PC-3 (cell line): ENCODE results near the gene NDFIP2. TPM values are rescaled to one million over a fixed set of nuclear protein-coding genes. Genes with fewer than 3 reads are reported as not detected.

ENCODE experiments used
- ATAC-seq: fragments of 200-7000 bp; cut with Tn5 transposase; 2 replicates; pipeline ENCODE4 v1.9.1; 2020; ENCODE audit warnings: mild to moderate bottlenecking, moderate library complexity
- BruUV-seq: library from RNA; stranded (reverse); fragments of 400-500 nt; replicated peaks from 2 replicates; lab custom pipeline; 2021; lab: Mats Ljungman, UMichigan
- CTCF ChIA-PET: fragments of 300-600 bp; sonication (Branson Sonifier 250); formaldehyde crosslinking; loops from one replicate; lab custom pipeline; 2022; ENCODE audit warnings: antibody characterized with exemption; lab: Charles Lee
- POLR2A ChIA-PET: fragments of 300-600 bp; sonication (Branson Sonifier 250); formaldehyde crosslinking; loops from one replicate; lab custom pipeline; 2022; ENCODE audit warnings: antibody characterized with exemption; ENCODE audit not compliant: unreplicated experiment; lab: Charles Lee
- DNase-seq: peaks from one replicate; pipeline ENCODE4 v3.0.0-alpha.2; 2015
- H2AFZ ChIP-seq: fragments of 300-600 bp; sonication (generic); 2 replicates; pipeline ENCODE4 v1.6.0; 2016; ENCODE audit warnings: antibody characterized with exemption, low read length
- H3F3A ChIP-seq: fragments of 300-600 bp; sonication (generic); one replicate; pipeline ENCODE4 v1.6.0; 2017; ENCODE audit warnings: antibody characterized with exemption, low read length, control low read depth, mild to moderate bottlenecking; ENCODE audit not compliant: unreplicated experiment
- H3K27ac ChIP-seq: fragments of 300-600 bp; sonication (generic); 2 replicates; pipeline ENCODE4 v1.5.1; 2016; ENCODE audit warnings: mild to moderate bottlenecking, low read length
- H3K27me3 ChIP-seq: fragments of 300-600 bp; sonication (generic); 2 replicates; pipeline ENCODE4 v1.6.1; 2016; ENCODE audit warnings: low read length, mixed read lengths
- H3K36me3 ChIP-seq: fragments of 300-600 bp; sonication (generic); 2 replicates; pipeline ENCODE4 v1.6.1; 2016; ENCODE audit warnings: low read depth, mixed run types, low read length, mixed read lengths
- H3K4me1 ChIP-seq: fragments of 300-600 bp; sonication (generic); 2 replicates; pipeline ENCODE4 v1.5.1; 2016; ENCODE audit warnings: low read length; ENCODE audit not compliant: insufficient read depth
- H3K4me2 ChIP-seq: fragments of 300-600 bp; sonication (generic); 2 replicates; pipeline ENCODE4 v1.6.0; 2016; ENCODE audit warnings: low read length
- H3K4me3 ChIP-seq: fragments of 300-600 bp; sonication (generic); 2 replicates; pipeline ENCODE4 v1.5.1; 2016; ENCODE audit warnings: mild to moderate bottlenecking, low read length, mixed read lengths
- H3K79me2 ChIP-seq: fragments of 300-600 bp; sonication (generic); 2 replicates; pipeline ENCODE4 v1.6.1; 2017; ENCODE audit warnings: low read length, mixed read lengths
- H3K9ac ChIP-seq: fragments of 300-600 bp; sonication (generic); 2 replicates; pipeline ENCODE4 v1.6.0; 2016; ENCODE audit warnings: mild to moderate bottlenecking, low read length
- H3K9me2 ChIP-seq: fragments of 300-600 bp; sonication (generic); replicated peaks from 2 replicates; pipeline ENCODE4 v1.6.1; 2016; ENCODE audit warnings: mixed run types, low read length, mixed read lengths
- H3K9me3 ChIP-seq: fragments of 300-600 bp; sonication (generic); 2 replicates; pipeline ENCODE4 v1.6.1; 2016; ENCODE audit warnings: low read length, mixed read lengths
- H4K20me1 ChIP-seq: fragments of 300-600 bp; sonication (generic); 2 replicates; pipeline ENCODE4 v1.6.1; 2016; ENCODE audit warnings: low read length, mixed read lengths
- EZH2 ChIP-seq: fragments of 300-600 bp; sonication (generic); IDR thresholded peaks from one replicate; pipeline ENCODE4 v1.6.1; 2017; ENCODE audit warnings: antibody characterized with exemption, mild to moderate bottlenecking, low read length; ENCODE audit not compliant: unreplicated experiment
- EZH2phosphoT487 ChIP-seq: fragments of 300-600 bp; sonication (generic); IDR thresholded peaks from 2 replicates; pipeline ENCODE4 v1.6.1; 2018; ENCODE audit warnings: mild to moderate bottlenecking, antibody characterized with exemption, low read length, borderline replicate concordance
- intact Hi-C: fragments of 100-400 bp; cut with micrococcal nuclease; formaldehyde crosslinking; loops from 2 replicates; pipeline ENCODE4 v1.9.0; 2023
- total RNA-seq: library from RNA; depleted of rRNA; stranded (reverse); fragments of >200 nt; gene quantifications from 2 replicates; pipeline ENCODE4 v1.2.3, GENCODE V29; 2014
- TF ChIP-seq, protein P1 (sequence below): fragments of 300-600 bp; sonication (generic); conservative IDR thresholded peaks from 2 replicates; pipeline ENCODE4 v1.5.1; 2017; ENCODE audit warnings: antibody characterized with exemption, low read depth, mild to moderate bottlenecking, low read length

NDFIP2 gene
- total RNA-seq, 1 experiment from 2014 or later: 19.5 TPM

DNA sequence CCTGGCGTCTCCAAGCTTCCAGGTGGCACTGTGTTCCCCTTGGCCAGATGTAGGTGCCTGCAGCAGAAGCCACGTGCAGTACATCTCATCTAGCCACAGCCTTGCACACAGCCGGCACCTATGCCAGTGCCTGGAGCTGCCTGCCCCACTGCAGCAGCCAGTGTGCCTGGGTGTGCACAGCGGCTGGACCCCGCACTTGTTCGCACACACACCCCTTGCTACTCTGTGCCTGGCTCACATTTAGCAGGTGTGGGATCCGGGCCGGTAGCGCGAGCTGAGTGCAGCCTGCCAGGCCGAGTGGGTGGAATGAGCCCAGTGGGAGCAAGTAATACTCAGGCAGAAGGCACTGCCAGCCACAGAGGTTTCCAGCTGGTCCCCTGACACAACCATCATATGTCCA is 48.0 kb upstream of the NDFIP2 start:
- no peak for ATAC-seq
- POLR2A ChIA-PET: no interaction called here
- Histone ChIP-seq H3K9ac (no peak overlapping the region), H3K4me3 (no peak overlapping the region), H2AFZ (no peak overlapping the region), H3K36me3 (no peaks in the 10 kb centered on the region), H3K4me1 (peaks cover 11% of the 10 kb centered on the region), H3K9me2 (no peaks in the 10 kb centered on the region), H3K79me2 (no peaks in the 10 kb centered on the region), H3K9me3 (no peaks in the 10 kb centered on the region), H4K20me1 (no peaks in the 10 kb centered on the region), H3K27ac (no peak overlapping the region), H3K4me2 (no peak overlapping the region), H3F3A (no peaks in the 10 kb centered on the region), H3K27me3 (no peaks in the 10 kb centered on the region)
- TF ChIP-seq, protein P1, sequence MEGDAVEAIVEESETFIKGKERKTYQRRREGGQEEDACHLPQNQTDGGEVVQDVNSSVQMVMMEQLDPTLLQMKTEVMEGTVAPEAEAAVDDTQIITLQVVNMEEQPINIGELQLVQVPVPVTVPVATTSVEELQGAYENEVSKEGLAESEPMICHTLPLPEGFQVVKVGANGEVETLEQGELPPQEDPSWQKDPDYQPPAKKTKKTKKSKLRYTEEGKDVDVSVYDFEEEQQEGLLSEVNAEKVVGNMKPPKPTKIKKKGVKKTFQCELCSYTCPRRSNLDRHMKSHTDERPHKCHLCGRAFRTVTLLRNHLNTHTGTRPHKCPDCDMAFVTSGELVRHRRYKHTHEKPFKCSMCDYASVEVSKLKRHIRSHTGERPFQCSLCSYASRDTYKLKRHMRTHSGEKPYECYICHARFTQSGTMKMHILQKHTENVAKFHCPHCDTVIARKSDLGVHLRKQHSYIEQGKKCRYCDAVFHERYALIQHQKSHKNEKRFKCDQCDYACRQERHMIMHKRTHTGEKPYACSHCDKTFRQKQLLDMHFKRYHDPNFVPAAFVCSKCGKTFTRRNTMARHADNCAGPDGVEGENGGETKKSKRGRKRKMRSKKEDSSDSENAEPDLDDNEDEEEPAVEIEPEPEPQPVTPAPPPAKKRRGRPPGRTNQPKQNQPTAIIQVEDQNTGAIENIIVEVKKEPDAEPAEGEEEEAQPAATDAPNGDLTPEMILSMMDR: no peak
- TF ChIP-seq EZH2 (no peak), EZH2phosphoT487 (no peak)
- DNase-seq: no peak
- no TSS peak for BruUV-seq
- CTCF ChIA-PET: no interaction called here
- intact Hi-C loops: no loop called here

DNA sequence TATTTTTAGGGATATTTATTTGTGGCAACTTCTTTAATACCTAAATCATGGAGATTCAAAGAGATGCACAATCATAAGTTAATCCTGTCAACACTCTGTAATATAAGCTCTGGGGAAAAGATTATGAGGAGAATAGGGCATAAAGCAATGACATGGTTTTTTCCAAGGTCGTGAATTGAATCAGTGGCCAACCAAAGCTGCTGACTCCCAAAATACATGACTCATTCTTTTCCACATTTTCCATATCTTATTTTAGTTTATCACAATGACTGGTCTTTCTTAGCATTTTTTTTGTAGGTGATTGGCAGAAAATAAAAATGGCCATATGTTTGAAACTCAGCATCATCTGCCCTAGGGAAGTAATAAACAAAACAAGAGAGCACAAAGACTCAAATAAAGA is 46.4 kb upstream of the NDFIP2 start:
- no peaks in the 10 kb centered on the region for H3K9me2 ChIP-seq
- no peaks in the 10 kb centered on the region for H3K79me2 ChIP-seq
- TF ChIP-seq, protein P1: no peak
- TF ChIP-seq EZH2phosphoT487 (no peak), EZH2 (no peak)
- ATAC-seq (no peak), DNase-seq (no peak)
- H3F3A ChIP-seq: no peaks in the 10 kb centered on the region
- intact Hi-C loops: loop anchor here (2.0 kb wide), 1 partner anchor 46 kb away; the partner anchor contains the start of gene NDFIP2
- H3K4me2 ChIP-seq: no peak overlapping the region
- peaks cover 11% of the 10 kb centered on the region for H3K4me1 ChIP-seq
- BruUV-seq: no TSS peak
- no peaks in the 10 kb centered on the region for H4K20me1 ChIP-seq
- H3K27ac ChIP-seq: no peak overlapping the region
- no peaks in the 10 kb centered on the region for H3K9me3 ChIP-seq
- H3K9ac ChIP-seq: no peak overlapping the region
- ChIA-PET CTCF (no interaction called here), POLR2A (no interaction called here)
- no peak overlapping the region for H3K4me3 ChIP-seq
- H3K36me3 ChIP-seq: no peaks in the 10 kb centered on the region
- no peaks in the 10 kb centered on the region for H3K27me3 ChIP-seq
- no peak overlapping the region for H2AFZ ChIP-seq

DNA sequence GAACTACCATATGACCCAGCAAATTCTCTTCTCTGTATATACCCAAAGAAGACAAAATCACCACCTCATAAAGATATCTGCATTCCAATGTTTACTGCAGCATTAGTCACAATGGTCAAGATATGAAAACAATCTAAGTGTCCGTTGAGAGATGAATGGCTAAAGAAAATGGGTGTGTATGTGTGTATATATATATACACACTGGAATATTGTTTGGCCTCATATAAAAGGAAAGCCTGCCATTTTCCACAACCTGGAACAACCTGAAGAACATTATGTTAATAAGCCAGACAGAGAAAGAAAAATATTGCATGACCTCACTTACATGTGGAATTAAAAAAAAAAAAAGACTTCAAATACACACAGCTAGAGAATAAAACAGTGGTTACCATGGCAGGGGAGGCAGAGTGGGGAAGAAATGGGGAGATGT is 45.4 kb upstream of the NDFIP2 start:
- H4K20me1 ChIP-seq: no peaks in the 10 kb centered on the region
- DNase-seq: peak; percentile 74
- H3K4me2 ChIP-seq: peak overlapping the region; percentile 49
- no peak overlapping the region for H3K4me3 ChIP-seq
- intact Hi-C loops: loop anchor here (1.0 to 2.0 kb wide), 2 partner anchors 45 to 50 kb away; partner anchors contain the start of gene NDFIP2
- H3F3A ChIP-seq: no peaks in the 10 kb centered on the region
- ATAC-seq: peak; percentile 98
- TF ChIP-seq, protein P1: no peak
- TF ChIP-seq EZH2phosphoT487: no peak
- TF ChIP-seq EZH2: no peak
- ChIA-PET POLR2A (interaction anchor here (1.0 kb wide), 1 partner anchor 45 kb away, joined by 3 read pairs; the partner anchor contains the start of gene NDFIP2), CTCF (interaction anchor here (0.6 kb wide), 1 partner anchor 19 kb away, joined by 3 read pairs; no protein-coding TSS in a partner anchor)
- no peaks in the 10 kb centered on the region for H3K79me2 ChIP-seq
- BruUV-seq: no TSS peak
- H3K9ac ChIP-seq: no peak overlapping the region
- H2AFZ ChIP-seq: no peak overlapping the region
- H3K27ac ChIP-seq: no peak overlapping the region; the same call in 1 of the 2 replicates
- no peaks in the 10 kb centered on the region for H3K9me2 ChIP-seq
- no peaks in the 10 kb centered on the region for H3K36me3 ChIP-seq
- no peaks in the 10 kb centered on the region for H3K27me3 ChIP-seq
- no peaks in the 10 kb centered on the region for H3K9me3 ChIP-seq
- peaks cover 11% of the 10 kb centered on the region for H3K4me1 ChIP-seq
